ENCODE measurements around the gene PTPRN2.

PTPRN2 gene

DNA sequence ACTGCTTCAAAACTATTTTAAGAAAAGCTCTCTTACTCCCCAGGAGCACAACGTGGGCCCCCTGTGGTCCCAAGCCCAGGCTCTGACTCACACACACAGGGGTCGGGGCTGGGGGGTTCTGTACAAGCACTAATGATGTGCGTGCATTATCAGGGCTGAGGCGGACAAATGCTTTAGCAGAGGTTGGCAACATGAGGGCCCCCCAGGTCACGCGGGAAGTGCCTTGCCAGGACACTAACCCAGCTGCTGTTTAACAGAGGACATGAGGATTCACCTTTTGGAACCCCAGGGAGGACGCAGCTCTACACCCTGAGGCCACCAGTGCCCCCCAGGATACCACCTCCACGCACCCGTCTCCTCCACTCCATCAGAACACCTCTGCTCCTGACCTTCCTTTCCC lies 908.0 kb downstream of the PTPRN2 start:
- Histone ChIP-seq H3K4me3 (ENCODE audit: low read length) (no peak overlapping the region), H3K4me1 (ENCODE audit: control insufficient read depth, insufficient read depth, low read length) (peaks cover 4% of the 10 kb centered on the region), H3K27me3 (ENCODE audit: control insufficient read depth, insufficient read depth, low read length) (peaks cover 13% of the 10 kb centered on the region), H3K36me3 (ENCODE audit: control insufficient read depth, insufficient read depth, low read length) (no peaks in the 10 kb centered on the region), H3K9me3 (ENCODE audit: control insufficient read depth, low read length) (no peaks in the 10 kb centered on the region), H3K9ac (ENCODE audit: low read length) (no peak overlapping the region)

GRCh38 chr7:157678501-157678900 lies 909.1 kb downstream of the PTPRN2 start:
- H3K36me3 ChIP-seq (ENCODE audit: control insufficient read depth, insufficient read depth, low read length): no peaks in the 10 kb centered on the region
- H3K4me3 ChIP-seq (ENCODE audit: low read length): no peak overlapping the region
- peaks cover under 1% of the 10 kb centered on the region for H3K4me1 ChIP-seq (ENCODE audit: control insufficient read depth, insufficient read depth, low read length)
- no peaks in the 10 kb centered on the region for H3K9me3 ChIP-seq (ENCODE audit: control insufficient read depth, low read length)
- peaks cover 6% of the 10 kb centered on the region for H3K27me3 ChIP-seq (ENCODE audit: control insufficient read depth, insufficient read depth, low read length)
- H3K9ac ChIP-seq (ENCODE audit: low read length): no peak overlapping the region

DNA sequence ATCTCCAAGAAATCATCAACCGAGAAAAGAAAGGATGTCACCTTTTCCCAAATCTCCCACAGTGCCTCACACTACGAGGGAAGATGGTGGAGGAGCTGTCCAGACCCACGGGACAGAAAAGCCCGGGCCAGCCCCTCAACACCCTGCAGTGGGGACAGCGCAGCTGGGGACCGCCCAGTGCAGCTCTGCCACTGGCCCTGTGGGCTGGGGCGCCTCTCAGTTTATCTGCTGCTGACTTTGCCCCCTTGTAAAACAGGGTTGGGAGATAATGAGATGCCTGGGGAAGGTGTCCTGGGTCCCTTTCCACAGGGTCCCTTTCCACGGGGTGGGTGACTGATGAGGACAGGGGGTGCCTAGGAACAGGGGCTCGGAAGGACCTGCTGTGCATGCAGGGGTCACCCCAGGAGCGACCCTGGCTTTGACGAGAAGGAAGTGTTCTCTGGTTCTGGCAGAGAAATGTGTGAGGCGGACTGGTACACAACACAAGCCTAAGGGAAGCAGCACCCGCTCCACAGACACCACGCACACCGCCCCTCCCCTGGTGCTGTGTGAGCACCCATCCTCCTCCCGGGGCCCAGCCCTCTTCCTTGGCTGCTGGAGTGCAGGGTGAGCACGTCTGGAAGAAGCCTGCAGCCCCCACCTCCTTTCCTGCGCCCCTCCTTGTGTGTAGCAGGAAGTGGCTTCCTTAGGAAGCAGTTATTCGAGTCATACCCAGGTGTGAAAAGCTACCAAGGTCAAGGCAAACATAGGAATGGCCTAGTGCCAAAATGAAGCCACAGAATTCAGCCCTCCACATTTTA lies 911.0 kb downstream of the PTPRN2 start:
- no peaks in the 10 kb centered on the region for H3K4me1 ChIP-seq (ENCODE audit: control insufficient read depth, insufficient read depth, low read length)
- no peaks in the 10 kb centered on the region for H3K36me3 ChIP-seq (ENCODE audit: control insufficient read depth, insufficient read depth, low read length)
- no peak overlapping the region for H3K9ac ChIP-seq (ENCODE audit: low read length)
- no peak overlapping the region for H3K4me3 ChIP-seq (ENCODE audit: low read length)
- H3K9me3 ChIP-seq (ENCODE audit: control insufficient read depth, low read length): no peaks in the 10 kb centered on the region
- no peaks in the 10 kb centered on the region for H3K27me3 ChIP-seq (ENCODE audit: control insufficient read depth, insufficient read depth, low read length)

- Histone ChIP-seq H3K27me3 (ENCODE audit: control insufficient read depth, insufficient read depth, low read length) (no peaks in the 10 kb centered on the region), H3K4me1 (ENCODE audit: control insufficient read depth, insufficient read depth, low read length) (no peaks in the 10 kb centered on the region), H3K9ac (ENCODE audit: low read length) (no peak overlapping the region), H3K36me3 (ENCODE audit: control insufficient read depth, insufficient read depth, low read length) (no peaks in the 10 kb centered on the region), H3K9me3 (ENCODE audit: control insufficient read depth, low read length) (no peaks in the 10 kb centered on the region), H3K4me3 (ENCODE audit: low read length) (no peak overlapping the region)
These were observed 911.6 kb downstream of the PTPRN2 start for GRCh38 chr7:157676001-157676400.

GRCh38 chr7:157675427-157675927 lies 912.1 kb downstream of the PTPRN2 start:
- Histone ChIP-seq H3K9ac (ENCODE audit: low read length) (no peak overlapping the region), H3K27me3 (ENCODE audit: control insufficient read depth, insufficient read depth, low read length) (no peaks in the 10 kb centered on the region), H3K9me3 (ENCODE audit: control insufficient read depth, low read length) (no peaks in the 10 kb centered on the region), H3K4me3 (ENCODE audit: low read length) (no peak overlapping the region), H3K4me1 (ENCODE audit: control insufficient read depth, insufficient read depth, low read length) (no peaks in the 10 kb centered on the region), H3K36me3 (ENCODE audit: control insufficient read depth, insufficient read depth, low read length) (no peaks in the 10 kb centered on the region)

- no peaks in the 10 kb centered on the region for H3K9me3 ChIP-seq (ENCODE audit: control insufficient read depth, low read length)
- no peak overlapping the region for H3K9ac ChIP-seq (ENCODE audit: low read length)
- no peak overlapping the region for H3K4me3 ChIP-seq (ENCODE audit: low read length)
- H3K27me3 ChIP-seq (ENCODE audit: control insufficient read depth, insufficient read depth, low read length): no peaks in the 10 kb centered on the region
- no peaks in the 10 kb centered on the region for H3K36me3 ChIP-seq (ENCODE audit: control insufficient read depth, insufficient read depth, low read length)
- H3K4me1 ChIP-seq (ENCODE audit: control insufficient read depth, insufficient read depth, low read length): no peaks in the 10 kb centered on the region
These were observed 912.8 kb downstream of the PTPRN2 start for GRCh38 chr7:157674715-157675426.

DNA sequence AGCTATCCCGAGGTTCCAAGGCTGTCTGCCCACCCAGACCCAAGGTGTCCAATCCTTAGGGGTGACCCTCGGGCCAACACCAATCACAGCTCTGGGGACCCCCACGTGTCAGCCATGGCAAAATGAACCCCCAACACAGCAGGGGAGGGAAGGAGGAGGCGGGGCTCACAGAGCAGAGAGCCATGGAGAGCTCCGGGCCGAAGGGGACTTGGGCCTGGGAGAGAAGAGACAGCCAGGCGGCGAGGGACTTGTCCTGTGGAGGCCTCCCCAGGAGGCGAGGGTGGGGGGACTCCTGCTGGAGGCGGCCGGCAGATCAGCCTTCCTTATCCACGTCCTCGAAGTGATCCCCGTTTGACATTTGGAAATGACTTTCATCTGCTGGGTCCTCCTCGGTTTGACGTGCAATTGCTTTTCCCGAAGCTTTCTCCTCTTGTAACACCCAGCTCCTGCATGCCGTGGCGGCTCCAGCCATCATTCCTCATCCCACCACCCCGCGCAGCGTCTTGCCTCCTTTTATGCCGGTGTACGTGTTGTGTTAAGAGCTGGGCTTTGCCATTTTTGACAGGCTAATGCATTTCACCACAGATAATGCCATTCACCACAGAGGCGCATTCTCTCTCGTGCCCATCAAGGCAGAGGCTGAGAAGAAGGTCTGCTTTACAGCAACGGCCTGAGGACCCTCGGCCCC lies 913.5 kb downstream of the PTPRN2 start:
- Histone ChIP-seq H3K9me3 (ENCODE audit: control insufficient read depth, low read length) (no peaks in the 10 kb centered on the region), H3K4me1 (ENCODE audit: control insufficient read depth, insufficient read depth, low read length) (no peaks in the 10 kb centered on the region), H3K4me3 (ENCODE audit: low read length) (no peak overlapping the region), H3K27me3 (ENCODE audit: control insufficient read depth, insufficient read depth, low read length) (no peaks in the 10 kb centered on the region), H3K9ac (ENCODE audit: low read length) (no peak overlapping the region), H3K36me3 (ENCODE audit: control insufficient read depth, insufficient read depth, low read length) (no peaks in the 10 kb centered on the region)

GRCh38 chr7:157673573-157673972 lies 914.0 kb downstream of the PTPRN2 start:
- Histone ChIP-seq H3K4me3 (ENCODE audit: low read length) (no peak overlapping the region), H3K27me3 (ENCODE audit: control insufficient read depth, insufficient read depth, low read length) (no peaks in the 10 kb centered on the region), H3K36me3 (ENCODE audit: control insufficient read depth, insufficient read depth, low read length) (no peaks in the 10 kb centered on the region), H3K9ac (ENCODE audit: low read length) (no peak overlapping the region), H3K4me1 (ENCODE audit: control insufficient read depth, insufficient read depth, low read length) (no peaks in the 10 kb centered on the region), H3K9me3 (ENCODE audit: control insufficient read depth, low read length) (no peaks in the 10 kb centered on the region)

- no peaks in the 10 kb centered on the region for H3K4me1 ChIP-seq (ENCODE audit: control insufficient read depth, insufficient read depth, low read length)
- H3K27me3 ChIP-seq (ENCODE audit: control insufficient read depth, insufficient read depth, low read length): no peaks in the 10 kb centered on the region
These were observed 916.0 kb downstream of the PTPRN2 start for GRCh38 chr7:157671358-157672255.

DNA sequence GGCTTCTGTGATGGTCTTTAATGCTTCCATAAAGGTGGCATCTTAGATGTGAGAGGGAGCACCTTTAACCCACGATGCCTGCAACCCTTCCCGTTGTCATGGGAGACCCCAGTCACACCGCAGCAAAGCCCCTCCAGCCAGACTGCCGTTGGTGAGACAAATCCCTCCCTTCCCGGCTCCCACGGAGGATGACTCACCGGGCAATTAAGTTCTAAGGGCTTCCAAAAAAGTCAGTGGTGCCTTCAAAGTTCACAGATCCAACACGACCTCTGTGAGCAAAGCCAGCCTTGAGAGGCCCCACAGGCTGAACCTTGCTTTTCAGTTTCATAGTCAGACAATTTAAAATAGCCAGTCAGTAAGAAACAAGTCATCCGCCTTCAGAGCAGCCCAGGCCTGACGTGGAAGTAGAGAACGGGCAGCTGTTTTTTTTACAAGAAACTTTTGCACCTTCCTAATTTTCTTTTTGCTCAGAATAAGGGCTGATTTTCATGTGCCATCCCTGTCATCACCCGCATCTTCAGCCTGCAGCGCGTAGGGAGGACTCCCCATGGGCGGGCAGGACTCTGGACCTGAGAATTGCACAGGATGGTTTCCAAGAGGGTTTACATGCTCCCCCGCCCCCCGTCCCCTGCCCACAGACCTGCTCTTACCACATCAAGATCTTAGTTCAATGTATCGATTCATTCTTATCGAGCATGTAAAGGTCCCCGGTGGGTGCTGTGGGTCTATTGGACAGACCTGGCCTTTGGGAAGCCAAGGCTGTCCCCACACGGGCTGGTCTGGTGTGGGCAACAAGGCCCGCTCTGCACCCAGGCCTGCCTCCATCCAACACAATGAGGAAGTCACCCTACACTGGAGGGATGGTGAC lies 916.9 kb downstream of the PTPRN2 start:
- no peaks in the 10 kb centered on the region for H3K27me3 ChIP-seq (ENCODE audit: control insufficient read depth, insufficient read depth, low read length)
- H3K9me3 ChIP-seq (ENCODE audit: control insufficient read depth, low read length): no peaks in the 10 kb centered on the region
- H3K4me3 ChIP-seq (ENCODE audit: low read length): no peak overlapping the region
- H3K4me1 ChIP-seq (ENCODE audit: control insufficient read depth, insufficient read depth, low read length): no peaks in the 10 kb centered on the region
- H3K36me3 ChIP-seq (ENCODE audit: control insufficient read depth, insufficient read depth, low read length): no peaks in the 10 kb centered on the region
- no peak overlapping the region for H3K9ac ChIP-seq (ENCODE audit: low read length)

More at GRCh38 chr7:157671358-157672255, 916.0 kb downstream of the PTPRN2 start:
- no peaks in the 10 kb centered on the region for H3K36me3 ChIP-seq (ENCODE audit: control insufficient read depth, insufficient read depth, low read length)
- no peak overlapping the region for H3K4me3 ChIP-seq (ENCODE audit: low read length)
- H3K9me3 ChIP-seq (ENCODE audit: control insufficient read depth, low read length): no peaks in the 10 kb centered on the region
- H3K9ac ChIP-seq (ENCODE audit: low read length): no peak overlapping the region

Data from mucosa of stomach (tissue), 1 donor.